HCT116 (cell line): ENCODE results near the gene PARP8.
"Not testable (repeated sequence)": the region's sequence is repeated elsewhere in the genome, so short reads cannot be mapped to it uniquely, and the experiment has no call there.

Experiments
- CTCF ChIP-seq, 3 experiments: fragments of 200-600 bp in 1 of 3; sonication (generic) in 1 of 3; IDR thresholded peaks in 2 of 3; conservative IDR thresholded peaks in 1 of 3; 2 replicates each; pipeline ENCODE4 v1.5.1; 2012 to 2017; ENCODE audit warnings: low read depth in 2 of 3, low read length in 2 of 3, antibody characterized with exemption in 1 of 3, borderline replicate concordance in 1 of 3, control low read depth in 1 of 3, mild to moderate bottlenecking in 1 of 3, mixed read lengths in 1 of 3, mixed run types in 1 of 3, moderate library complexity in 1 of 3; ENCODE audit not compliant: insufficient read depth in 1 of 3
- EGR1 ChIP-seq: IDR thresholded peaks from 2 replicates; pipeline ENCODE4 v1.6.1; 2012; ENCODE audit warnings: low read depth
- EZH2 ChIP-seq: fragments of 200-600 bp; sonication (generic); IDR thresholded peaks from 2 replicates; pipeline ENCODE4 v1.6.1; 2017; ENCODE audit warnings: antibody characterized with exemption, mixed run types
- JUND ChIP-seq: IDR thresholded peaks from 2 replicates; pipeline ENCODE4 v1.6.1; 2012
- POLR2A ChIP-seq: IDR thresholded peaks from 2 replicates; pipeline ENCODE4 v1.7.0; 2011; ENCODE audit warnings: borderline replicate concordance; ENCODE audit not compliant: insufficient read depth, insufficient read length; ENCODE audit errors: extremely low read depth
- POLR2AphosphoS5 ChIP-seq: IDR thresholded peaks from 2 replicates; pipeline ENCODE4 v1.6.1; 2011; ENCODE audit warnings: mild to moderate bottlenecking, low read depth, low read length, moderate library complexity
- RAD21 ChIP-seq: IDR thresholded peaks from 2 replicates; pipeline ENCODE4 v1.6.1; 2012; ENCODE audit warnings: low read depth, mild to moderate bottlenecking
- SIN3A ChIP-seq: IDR thresholded peaks from 2 replicates; pipeline ENCODE4 v1.6.1; 2012; ENCODE audit warnings: low read depth
- ZNF274 ChIP-seq: fragments of 200-500 bp; sonication (Bioruptor generic); IDR thresholded peaks from 2 replicates; pipeline ENCODE4 v1.6.1; 2014; ENCODE audit warnings: mild to moderate bottlenecking, low read depth, low read length, inconsistent platforms
- TF ChIP-seq, protein P1 (sequence below): IDR thresholded peaks from 2 replicates; pipeline ENCODE4 v1.6.1; 2012

DNA sequence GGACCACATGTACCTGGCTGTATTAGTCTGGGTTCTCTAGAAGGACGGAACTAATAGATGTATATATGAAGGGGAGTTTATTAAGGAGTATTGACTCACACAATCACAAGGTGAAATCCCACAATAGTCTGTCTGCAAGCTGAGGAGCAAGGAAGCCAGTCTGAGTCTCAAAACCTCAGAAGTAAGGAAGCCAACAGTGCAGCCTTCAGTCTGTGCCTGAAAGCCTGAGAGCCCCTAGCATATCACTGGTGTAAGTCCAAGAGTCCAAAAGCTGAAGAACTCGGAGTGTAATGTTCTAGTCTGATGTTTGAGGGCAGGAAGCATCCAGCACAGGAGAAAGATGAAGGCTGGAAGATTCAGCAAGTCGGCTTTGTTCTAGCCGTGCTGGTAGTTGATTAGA, 28.2 kb downstream of the PARP8 start:
- not testable (repeated sequence) for TF ChIP-seq POLR2A; CTCF (IDR thresholded peaks at IDR 0.05 in 2 of 3, conservative IDR thresholded peaks at IDR 0.05 in 1 of 3; ENCODE audit: borderline replicate concordance in 1 of 3, insufficient read depth in 1 of 3, low read depth in 2 of 3, low read length in 2 of 3); JUND; POLR2AphosphoS5; EGR1; EZH2; SIN3A; ZNF274; RAD21
- TF ChIP-seq, protein P1, sequence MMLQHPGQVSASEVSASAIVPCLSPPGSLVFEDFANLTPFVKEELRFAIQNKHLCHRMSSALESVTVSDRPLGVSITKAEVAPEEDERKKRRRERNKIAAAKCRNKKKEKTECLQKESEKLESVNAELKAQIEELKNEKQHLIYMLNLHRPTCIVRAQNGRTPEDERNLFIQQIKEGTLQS: not testable (repeated sequence)
